ENCODE data around the gene SALL2.

The SALL2 gene

GRCh38 chr14:21528381-21529348, 2.5 kb upstream of the SALL2 start:
- DNase-seq (ENCODE audit: low read depth in 2 of 3, low spot score in 1 of 3): no peak

GRCh38 chr14:21527318-21527679, 1.2 kb upstream of the SALL2 start:
- no peak for DNase-seq (ENCODE audit: low read depth in 2 of 3, low spot score in 1 of 3)

- no peak for DNase-seq (ENCODE audit: low read depth in 2 of 3, low spot score in 1 of 3)
Observed at GRCh38 chr14:21526672-21527317, 649 bp upstream of the SALL2 start.

DNA sequence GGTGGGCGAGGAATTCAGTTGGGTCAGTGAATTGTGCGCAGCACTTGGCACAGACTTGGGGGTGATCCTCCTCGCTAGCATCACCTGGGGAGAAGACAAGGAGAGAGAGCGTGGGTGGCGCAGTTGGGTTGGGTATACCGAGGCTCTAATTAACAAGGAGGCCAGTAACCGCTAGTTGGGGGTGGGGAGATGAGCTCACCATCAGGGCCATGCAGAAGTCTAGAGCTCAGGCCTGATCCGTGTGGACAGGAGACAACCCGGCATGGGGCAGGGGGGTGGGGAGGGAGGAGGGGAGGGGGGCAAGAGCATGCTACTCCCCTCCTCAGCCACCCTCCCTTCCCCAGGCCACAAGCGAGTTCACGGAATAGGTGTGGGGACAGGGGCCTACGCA, 580 bp downstream of the SALL2 start:
- DNase-seq (ENCODE audit: low read depth in 2 of 3, low spot score in 1 of 3): no peak

- DNase-seq (ENCODE audit: low read depth in 2 of 3, low spot score in 1 of 3): no peak
Observed at GRCh38 chr14:21524575-21525490, 1.3 kb downstream of the SALL2 start.

DNA sequence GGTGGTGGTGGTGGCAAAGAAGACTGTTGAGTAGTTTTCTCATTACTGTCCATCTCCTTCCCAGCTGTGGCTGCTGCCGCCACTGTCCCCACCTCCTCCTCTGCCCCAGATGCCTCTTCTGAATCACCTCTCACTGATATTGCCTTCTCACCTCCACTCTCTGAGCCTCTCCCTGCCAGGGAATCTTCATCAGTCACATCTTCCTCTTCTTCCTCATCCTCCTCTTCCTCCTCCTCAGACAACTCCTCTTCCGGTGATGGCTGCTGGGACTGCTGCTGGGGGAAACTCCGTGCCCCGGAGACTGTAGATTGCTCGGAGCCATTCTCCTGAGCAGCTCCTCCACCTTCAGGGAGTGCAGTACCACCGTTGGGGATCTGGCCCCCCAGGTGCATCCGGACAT, 2.9 kb downstream of the SALL2 start:
- DNase-seq (ENCODE audit: low read depth in 2 of 3, low spot score in 1 of 3): no peak

- DNase-seq (ENCODE audit: low read depth in 2 of 3, low spot score in 1 of 3): no peak
Observed at GRCh38 chr14:21521501-21521900, 4.6 kb downstream of the SALL2 start.

GRCh38 chr14:21520767-21521166, 5.4 kb downstream of the SALL2 start:
- no peak for DNase-seq (ENCODE audit: low read depth in 2 of 3, low spot score in 1 of 3)

GRCh38 chr14:21518725-21519124, 7.4 kb downstream of the SALL2 start:
- no peak for DNase-seq (ENCODE audit: low read depth in 2 of 3, low spot score in 1 of 3)

- no peak for DNase-seq (ENCODE audit: low read depth in 2 of 3, low spot score in 1 of 3)
Observed at GRCh38 chr14:21514341-21514740, 11.8 kb downstream of the SALL2 start.

DNA sequence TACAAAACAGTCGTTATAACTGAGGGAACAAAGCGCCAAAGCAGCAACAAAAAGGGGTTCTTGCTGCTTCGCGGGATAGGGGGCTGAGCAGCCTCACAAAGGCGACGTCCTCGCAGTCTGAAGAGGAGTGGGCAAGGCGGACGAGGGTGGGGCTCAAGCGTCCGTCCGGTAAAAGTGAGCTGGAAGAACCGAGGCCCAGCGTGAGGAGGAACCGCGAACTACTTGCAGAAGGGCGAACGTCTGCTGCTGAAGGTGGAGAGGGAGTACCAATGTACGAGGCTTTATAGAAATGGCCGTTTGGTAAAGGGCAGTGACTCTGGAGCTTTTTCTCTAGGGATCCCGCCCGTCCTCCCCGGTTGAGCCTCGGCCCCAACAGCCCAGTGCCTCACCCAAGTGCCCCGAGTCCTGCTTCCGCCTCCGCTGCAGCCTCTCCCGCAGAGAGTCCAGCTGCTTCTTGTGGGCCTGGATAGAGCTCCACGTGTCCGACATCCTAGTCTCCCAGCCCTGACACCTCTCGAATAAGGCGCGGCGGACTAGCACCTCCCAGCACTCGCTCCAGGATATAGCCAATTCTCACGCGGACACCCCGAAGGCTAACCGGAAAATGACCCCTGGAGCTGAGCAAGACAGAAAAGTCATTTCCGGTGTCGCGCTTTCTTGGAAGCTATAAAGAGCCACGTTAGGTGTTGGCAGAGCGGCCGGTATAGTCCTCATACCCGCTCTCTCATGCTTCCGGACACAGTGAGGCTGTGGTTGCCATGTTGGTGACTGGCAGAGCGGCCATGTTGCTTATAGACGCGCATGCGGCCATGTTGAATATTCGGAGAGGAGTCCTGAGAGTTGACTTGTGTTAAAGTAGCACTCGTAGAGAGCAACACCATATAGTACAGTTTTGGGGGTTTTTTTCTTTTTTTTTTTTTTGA, 15.2 kb downstream of the SALL2 start, which contains the start of gene METTL3:
Gene METTL3, minus strand, starts transcription at position 606 of the 923 bp plus-strand sequence. Its CDS starts 117 bp downstream, at position 489.
- peak; percentile 85 to 90 (median 87) for DNase-seq (ENCODE audit: low read depth in 2 of 3, low spot score in 1 of 3)

DNA sequence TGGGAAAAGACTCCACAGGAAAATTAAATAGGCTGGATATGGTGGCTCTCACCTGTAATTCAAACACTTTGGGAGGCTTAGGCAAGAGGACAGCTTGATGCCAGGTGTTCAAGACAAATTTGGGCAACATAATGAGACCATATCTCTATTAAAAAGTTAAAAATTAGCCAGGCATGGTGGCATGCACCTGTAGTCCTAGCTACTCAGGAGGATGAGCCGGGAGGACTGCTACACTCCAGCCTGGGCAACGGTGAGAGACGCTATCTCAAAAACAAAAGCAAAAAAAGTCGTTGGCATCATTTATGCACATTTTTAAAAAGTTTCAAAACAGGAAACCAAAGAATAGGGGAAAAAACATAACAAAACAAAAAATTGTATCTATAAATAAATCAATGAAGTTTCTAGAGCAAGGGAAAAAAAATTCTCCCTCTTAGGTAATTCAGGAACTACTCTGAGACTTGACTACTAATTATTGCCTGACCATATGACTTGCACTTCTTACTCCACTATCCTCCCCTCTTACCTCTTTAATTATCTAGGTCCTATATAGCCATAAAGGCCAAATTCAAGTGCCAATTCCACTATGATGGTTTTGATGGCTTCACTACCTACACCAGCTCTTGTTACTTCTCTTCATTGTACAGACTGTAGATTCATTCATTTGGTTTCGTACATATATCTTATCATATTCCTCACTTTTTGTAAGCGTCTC, 16.6 kb downstream of the SALL2 start:
- no peak for DNase-seq (ENCODE audit: low read depth in 2 of 3, low spot score in 1 of 3)

DNA sequence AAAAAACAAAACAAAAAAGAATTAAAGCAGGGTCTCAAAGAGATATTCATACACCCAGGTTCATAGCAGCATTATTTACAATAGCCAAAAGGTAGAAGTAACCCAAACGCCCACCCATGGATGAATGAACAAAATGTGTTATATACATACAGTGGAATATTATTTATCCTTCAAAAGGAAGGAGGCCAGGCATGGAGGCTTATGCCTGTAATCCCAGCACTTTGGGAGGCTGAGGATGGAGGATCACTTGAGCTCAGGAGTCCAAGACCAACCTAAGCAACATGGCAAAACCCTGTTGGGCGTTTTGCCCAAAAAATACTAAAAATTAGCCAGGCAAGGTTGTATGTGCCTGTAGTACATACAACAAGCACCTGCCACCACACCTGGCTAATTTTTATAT, 19.6 kb downstream of the SALL2 start:
- no peak for DNase-seq (ENCODE audit: low read depth in 2 of 3, low spot score in 1 of 3)

DNA sequence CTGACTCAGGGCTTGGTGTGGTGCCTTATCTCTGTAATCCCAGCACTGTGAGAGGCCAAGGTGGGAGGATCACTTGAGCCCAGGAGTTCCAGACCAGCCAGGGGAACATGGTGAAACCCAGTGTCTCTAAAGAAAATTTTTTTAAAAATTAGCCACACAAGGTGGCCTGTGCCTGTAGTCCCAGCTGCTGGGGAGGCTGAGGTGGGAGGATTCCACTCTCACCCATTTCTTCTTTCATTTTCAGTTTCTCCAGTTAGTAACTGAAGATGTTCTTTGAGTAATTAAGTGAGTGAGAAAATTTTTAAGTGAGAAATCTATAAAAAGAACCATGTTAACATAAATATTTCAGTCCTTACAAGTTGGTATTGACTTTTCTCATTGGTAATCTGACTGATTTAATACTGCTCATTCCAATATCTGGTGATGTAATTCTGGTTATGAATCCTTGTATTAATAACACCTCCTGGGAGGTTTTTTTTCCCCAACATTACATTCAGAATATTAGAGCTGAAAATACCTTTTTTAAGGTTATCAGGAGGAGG, 21.1 kb downstream of the SALL2 start:
- peak in 1 of 3 donors; percentile 7 for DNase-seq (ENCODE audit: low read depth in 2 of 3, low spot score in 1 of 3)

- DNase-seq (ENCODE audit: low read depth in 2 of 3, low spot score in 1 of 3): no peak
Observed at GRCh38 chr14:21503376-21503775, 22.8 kb downstream of the SALL2 start.

- no peak for DNase-seq (ENCODE audit: low read depth in 2 of 3, low spot score in 1 of 3)
Observed at GRCh38 chr14:21501568-21501967, 24.6 kb downstream of the SALL2 start.

- peak in 1 of 3 donors; percentile 22 for DNase-seq (ENCODE audit: low read depth in 2 of 3, low spot score in 1 of 3)
Observed at GRCh38 chr14:21498540-21499526, 27.3 kb downstream of the SALL2 start.

DNA sequence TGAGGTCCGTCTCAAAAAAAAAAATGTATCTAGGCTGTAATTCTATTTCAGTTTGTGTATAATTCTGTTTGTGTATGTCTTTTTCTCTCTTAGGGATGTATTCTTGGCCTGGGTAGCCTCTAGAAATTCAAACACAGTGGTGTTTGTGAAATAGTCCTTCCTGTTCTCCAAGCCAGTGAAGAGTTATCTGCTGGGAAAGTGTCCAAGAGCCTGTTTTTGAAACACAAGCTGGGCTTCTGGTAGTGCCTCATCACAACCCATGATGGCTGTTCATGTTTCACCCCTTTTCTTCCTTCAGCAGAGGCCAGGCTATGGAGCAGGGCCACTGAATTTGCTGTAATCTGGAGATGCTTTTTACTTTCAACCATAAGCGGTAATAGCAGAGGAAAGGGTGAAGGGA, 29.7 kb downstream of the SALL2 start:
- no peak for DNase-seq (ENCODE audit: low read depth in 2 of 3, low spot score in 1 of 3)

All from stimulated activated CD4-positive, alpha-beta T cell treated with anti-CD3 and anti-CD28 coated beads, Interleukin-12 subunit alpha, Interleukin-12 subunit beta, amount 100 ng/mL, for 48 hours (primary cell).